IMR-90 (cell line): ENCODE data around the gene PACSIN2. TPM values are rescaled to one million over a fixed set of nuclear protein-coding genes. Genes with fewer than 3 reads are reported as not detected.

Source experiments
- ATAC-seq: fragments of 200-7000 bp; cut with Tn5 transposase; 2 replicates; pipeline ENCODE4 v1.9.1; 2020; ENCODE audit warnings: low read depth, mild to moderate bottlenecking, moderate library complexity
- BruUV-seq: library from RNA; stranded (reverse); fragments of 400-500 nt; replicated peaks from 2 replicates; lab custom pipeline; 2021; lab: Mats Ljungman, UMichigan
- CTCF ChIA-PET: fragments of 300-600 bp; formaldehyde crosslinking; extraction: SDS; loops from one replicate; lab custom pipeline; 2021; ENCODE audit warnings: antibody characterized with exemption; lab: Yijun Ruan, JAX
- POLR2A ChIA-PET: fragments of 300-600 bp; sonication (Branson Sonifier 250); formaldehyde crosslinking; loops from one replicate; lab custom pipeline; 2022; ENCODE audit warnings: antibody characterized with exemption; ENCODE audit not compliant: unreplicated experiment; lab: Charles Lee
- DNase-seq: peaks from one replicate; pipeline ENCODE4 v3.0.0; 2013
- H2AFZ ChIP-seq: replicated peaks from 2 replicates; pipeline ENCODE3; 2013; ENCODE audit warnings: low read length, mild to moderate bottlenecking; ENCODE audit not compliant: poor library complexity
- H2AK5ac ChIP-seq: 2 replicates; pipeline ENCODE4 v1.6.1; 2013; ENCODE audit warnings: low read depth, low read length, inconsistent platforms
- H2AK9ac ChIP-seq: replicated peaks from 2 replicates; pipeline ENCODE3; 2013; ENCODE audit warnings: mild to moderate bottlenecking, low read depth, low read length, moderate library complexity; ENCODE audit not compliant: poor library complexity
- H2BK120ac ChIP-seq: 2 replicates; pipeline ENCODE4 v1.6.1; 2013; ENCODE audit warnings: low read depth, low read length, inconsistent platforms
- H2BK15ac ChIP-seq: 3 replicates; pipeline ENCODE4 v1.6.1; 2013; ENCODE audit warnings: low read depth, low read length, inconsistent platforms
- H2BK20ac ChIP-seq: 2 replicates; pipeline ENCODE4 v1.6.1; 2013; ENCODE audit warnings: low read depth, mild to moderate bottlenecking, inconsistent platforms, low read length, moderate library complexity
- H2BK5ac ChIP-seq: 2 replicates; pipeline ENCODE4 v1.6.1; 2013; ENCODE audit warnings: mild to moderate bottlenecking, low read depth, low read length, inconsistent platforms; ENCODE audit not compliant: poor library complexity, severe bottlenecking
- H3K14ac ChIP-seq: replicated peaks from 2 replicates; pipeline ENCODE4 v1.6.1; 2013; ENCODE audit warnings: low read depth, low read length, inconsistent platforms
- H3K18ac ChIP-seq: 2 replicates; pipeline ENCODE4 v1.6.1; 2013; ENCODE audit warnings: low read depth, low read length, control low read depth
- H3K23ac ChIP-seq: 2 replicates; pipeline ENCODE4 v1.6.1; 2013; ENCODE audit warnings: low read depth, low read length, inconsistent platforms
- H3K27ac ChIP-seq: 2 replicates; pipeline ENCODE4 v1.5.1; 2013; ENCODE audit warnings: mild to moderate bottlenecking, control low read depth, low read length; ENCODE audit not compliant: insufficient read depth
- H3K27me3 ChIP-seq: 2 replicates; pipeline ENCODE4 v1.6.1; 2013; ENCODE audit warnings: low read length; ENCODE audit not compliant: control insufficient read depth, insufficient read depth
- H3K36me3 ChIP-seq: 2 replicates; pipeline ENCODE4 v1.6.1; 2013; ENCODE audit warnings: low read length, mixed read lengths; ENCODE audit not compliant: control insufficient read depth, insufficient read depth
- H3K4ac ChIP-seq: 2 replicates; pipeline ENCODE4 v1.6.1; 2013; ENCODE audit warnings: low read depth, low read length, inconsistent platforms
- H3K4me1 ChIP-seq: 2 replicates; pipeline ENCODE4 v1.6.1; 2013; ENCODE audit warnings: low read length, mixed read lengths; ENCODE audit not compliant: control insufficient read depth, insufficient read depth
- H3K4me2 ChIP-seq: 2 replicates; pipeline ENCODE4 v1.6.1; 2013; ENCODE audit warnings: low read depth, mild to moderate bottlenecking, control low read depth, low read length, moderate library complexity
- H3K4me3 ChIP-seq: 2 replicates; pipeline ENCODE4 v1.5.1; 2013; ENCODE audit warnings: low read depth, mild to moderate bottlenecking, control low read depth, low read length, moderate library complexity; ENCODE audit not compliant: insufficient read depth
- H3K56ac ChIP-seq: 2 replicates; pipeline ENCODE4 v1.6.1; 2013; ENCODE audit warnings: low read length, inconsistent platforms; ENCODE audit not compliant: insufficient read depth; ENCODE audit errors: extremely low read depth
- H3K79me1 ChIP-seq, 2 experiments: 2 replicates each; pipeline ENCODE4 v1.6.1; 2013; ENCODE audit warnings: low read length in 2 of 2, inconsistent platforms in 1 of 2, low read depth in 1 of 2
- H3K9ac ChIP-seq: 2 replicates; pipeline ENCODE4 v1.6.1; 2013; ENCODE audit warnings: low read depth, low read length, control low read depth
- H3K9me1 ChIP-seq: 2 replicates; pipeline ENCODE4 v1.6.1; 2013; ENCODE audit warnings: low read length, inconsistent platforms; ENCODE audit not compliant: insufficient read depth
- H3K9me3 ChIP-seq: 2 replicates; pipeline ENCODE4 v1.6.1; 2013; ENCODE audit warnings: low read length; ENCODE audit not compliant: control insufficient read depth, insufficient read depth
- H4K20me1 ChIP-seq: 2 replicates; pipeline ENCODE4 v1.6.1; 2013; ENCODE audit warnings: low read length, inconsistent platforms; ENCODE audit not compliant: insufficient read depth
- H4K5ac ChIP-seq: 2 replicates; pipeline ENCODE4 v1.6.1; 2013; ENCODE audit warnings: mild to moderate bottlenecking, low read depth, low read length, control low read depth
- H4K8ac ChIP-seq, 2 experiments: 2 replicates each; pipeline ENCODE4 v1.6.1; 2013; ENCODE audit warnings: low read depth in 2 of 2, low read length in 2 of 2, control low read depth in 1 of 2, inconsistent platforms in 1 of 2
- H4K91ac ChIP-seq: 2 replicates; pipeline ENCODE4 v1.6.1; 2013; ENCODE audit warnings: low read depth, low read length, inconsistent platforms; ENCODE audit not compliant: insufficient read depth
- BHLHE40 ChIP-seq: fragments of 150-350 bp; IDR thresholded peaks from 2 replicates; pipeline ENCODE4 v1.6.1; 2016; ENCODE audit warnings: mild to moderate bottlenecking, low read depth, low read length
- CEBPB ChIP-seq: IDR thresholded peaks from 2 replicates; pipeline ENCODE4 v1.6.1; 2012; ENCODE audit warnings: low read depth, low read length, improper control_type of control experiment
- CHD1 ChIP-seq: IDR thresholded peaks from 2 replicates; pipeline ENCODE4 v1.6.1; 2012; ENCODE audit warnings: low read depth, low read length, improper control_type of control experiment
- CTCF ChIP-seq: conservative IDR thresholded peaks from 2 replicates; pipeline ENCODE4 v1.5.1; 2012; ENCODE audit warnings: mild to moderate bottlenecking, low read depth, low read length, improper control_type of control experiment
- ELK1 ChIP-seq: fragments of 150-350 bp; IDR thresholded peaks from 2 replicates; pipeline ENCODE4 v1.6.1; 2016; ENCODE audit warnings: low read depth, mild to moderate bottlenecking, low read length, moderate library complexity, borderline replicate concordance
- FOS ChIP-seq: fragments of 150-350 bp; IDR thresholded peaks from 2 replicates; pipeline ENCODE4 v1.6.1; 2016; ENCODE audit warnings: low read depth, low read length
- MAFK ChIP-seq: IDR thresholded peaks from 2 replicates; pipeline ENCODE4 v1.6.1; 2012; ENCODE audit warnings: low read depth, low read length, improper control_type of control experiment
- MAZ ChIP-seq: IDR thresholded peaks from 2 replicates; pipeline ENCODE4 v1.6.1; 2012; ENCODE audit warnings: low read depth, mild to moderate bottlenecking, low read length, improper control_type of control experiment, moderate library complexity, borderline replicate concordance
- MXI1 ChIP-seq: IDR thresholded peaks from 2 replicates; pipeline ENCODE4 v1.6.1; 2012; ENCODE audit warnings: low read depth, mild to moderate bottlenecking, low read length, moderate library complexity, borderline replicate concordance
- NFE2L2 ChIP-seq: fragments of 150-350 bp; IDR thresholded peaks from 2 replicates; pipeline ENCODE4 v1.6.1; 2016; ENCODE audit warnings: low read depth, mild to moderate bottlenecking, low read length
- POLR2A ChIP-seq: IDR thresholded peaks from 2 replicates; pipeline ENCODE4 v1.6.1; 2012; ENCODE audit warnings: mild to moderate bottlenecking, low read depth, low read length
- RAD21 ChIP-seq: IDR thresholded peaks from 2 replicates; pipeline ENCODE4 v1.6.1; 2012; ENCODE audit warnings: low read length, improper control_type of control experiment
- RCOR1 ChIP-seq: IDR thresholded peaks from 2 replicates; pipeline ENCODE4 v1.6.1; 2012; ENCODE audit warnings: mild to moderate bottlenecking, low read length, improper control_type of control experiment; ENCODE audit not compliant: insufficient replicate concordance
- RFX5 ChIP-seq: IDR thresholded peaks from 2 replicates; pipeline ENCODE4 v1.8.0; 2012; ENCODE audit warnings: low read depth, mild to moderate bottlenecking, low read length, moderate library complexity
- SMC3 ChIP-seq: fragments of 150-350 bp; IDR thresholded peaks from 2 replicates; pipeline ENCODE4 v1.6.1; 2016; ENCODE audit warnings: low read depth, mild to moderate bottlenecking, antibody characterized with exemption, low read length, moderate library complexity
- USF2 ChIP-seq: fragments of 150-350 bp; IDR thresholded peaks from 2 replicates; pipeline ENCODE4 v1.6.1; 2017; ENCODE audit warnings: mild to moderate bottlenecking, antibody characterized with exemption, low read length, low read depth
- WGBS, 2 experiments: methylation state at CpG; one replicate each; pipeline versions ENCODE4 v1.1.5 to v1.1.7; 2013; ENCODE audit warnings: missing lambda C conversion rate in 2 of 2; ENCODE audit not compliant: insufficient read length in 1 of 2; ENCODE audit errors: extremely low coverage in 2 of 2; 5-methylcytosine and 5-hydroxymethylcytosine counted together
- dilution Hi-C: fragments of 300-500 bp; cut with HindIII; formaldehyde crosslinking; loops from one replicate; pipeline ENCODE4 v1.14.3; 2018; ENCODE audit warnings: low sequenced_read_pairs; ENCODE audit not compliant: unreplicated experiment
- in situ Hi-C: fragments of 300-500 bp; cut with MboI; formaldehyde crosslinking; loops from 3 replicates; pipeline ENCODE4 v1.14.3; 2019; ENCODE audit warnings: low sequenced_read_pairs, inconsistent platforms, mixed read lengths
- intact Hi-C: fragments of 100-400 bp; cut with micrococcal nuclease; formaldehyde crosslinking; loops from 2 replicates; pipeline ENCODE4 v1.10.0; 2022
- polyA plus RNA-seq, 3 experiments: library from polyadenylated mRNA; depleted of rRNA; stranded (reverse); fragments of >200 nt; gene quantifications; 2 replicates each; pipeline ENCODE4 v1.2.3, GENCODE V29; 2012; ENCODE audit warnings: low replicate concordance in 1 of 3
- total RNA-seq: library from RNA; depleted of rRNA; stranded (reverse); fragments of >200 nt; gene quantifications from 2 replicates; pipeline ENCODE4 v1.2.3, GENCODE V29; 2012

Gene PACSIN2
- total and polyA plus RNA-seq, 2 of the 4 experiments (the other 2 are of a cell fraction): 85.0 to 118 TPM

GRCh38 chr22:42847110-42847509, 167.8 kb downstream of the PACSIN2 start:
- WGBS, 2 experiments: no CpG with 5 or more reads among the region's 3 CpGs
- ATAC-seq: no peak
- H3K36me3 ChIP-seq: peaks cover 29% of the 10 kb centered on the region
- no peak overlapping the region for H4K8ac ChIP-seq
- H3K23ac ChIP-seq: no peak overlapping the region; the same call in 1 of the 2 replicates
- H3K4ac ChIP-seq: no peak overlapping the region
- BruUV-seq: no TSS peak
- no peak overlapping the region for H2AK5ac ChIP-seq
- peaks cover 32% of the 10 kb centered on the region for H3K9me1 ChIP-seq
- TF ChIP-seq MAFK (no peak), RCOR1 (no peak), USF2 (no peak), CHD1 (no peak), MXI1 (no peak), BHLHE40 (no peak), CEBPB (no peak), MAZ (no peak), RFX5 (no peak), NFE2L2 (no peak), FOS (no peak), SMC3 (no peak), CTCF (no peak), POLR2A (no peak), RAD21 (no peak), ELK1 (no peak)
- POLR2A ChIA-PET: no interaction called here
- dilution Hi-C loops: no loop called here
- no peaks in the 10 kb centered on the region for H3K9me3 ChIP-seq
- H3K27ac ChIP-seq: no peak overlapping the region
- no peak overlapping the region for H3K56ac ChIP-seq
- H2BK15ac ChIP-seq: no peak overlapping the region
- no peak for DNase-seq
- no peak overlapping the region for H2BK20ac ChIP-seq
- no peak overlapping the region for H2AFZ ChIP-seq
- H4K20me1 ChIP-seq: peaks cover 62% of the 10 kb centered on the region
- in situ Hi-C loops: no loop called here
- no peak overlapping the region for H2BK120ac ChIP-seq
- no peak overlapping the region for H2BK5ac ChIP-seq
- no peak overlapping the region for H4K5ac ChIP-seq
- peaks cover 17% of the 10 kb centered on the region for H3K4me1 ChIP-seq
- no peak overlapping the region for H2AK9ac ChIP-seq
- no peak overlapping the region for H3K14ac ChIP-seq
- H3K27me3 ChIP-seq: no peaks in the 10 kb centered on the region
- H3K79me1 ChIP-seq: peaks cover 55 to 89% of the 10 kb centered on the region in 2 experiments
- H3K18ac ChIP-seq: no peak overlapping the region
- CTCF ChIA-PET: no interaction called here
- H3K4me3 ChIP-seq: no peak overlapping the region
- intact Hi-C loops: no loop called here
- H3K9ac ChIP-seq: no peak overlapping the region
- no peak overlapping the region for H3K4me2 ChIP-seq
- H4K91ac ChIP-seq: no peak overlapping the region
